HEK293T (cell line): Measurements from ENCODE around the gene BCAR3.

ENCODE experiments used
- ARNT ChIP-seq: fragments of 450-650 bp; IDR thresholded peaks from 2 replicates; pipeline ENCODE4 v1.6.1; 2017; ENCODE audit warnings: mild to moderate bottlenecking
- FOXA1 ChIP-seq: fragments of 450-650 bp; IDR thresholded peaks from 2 replicates; pipeline ENCODE4 v1.6.1; 2016; ENCODE audit warnings: mild to moderate bottlenecking
- FOXK2 ChIP-seq: fragments of 450-650 bp; IDR thresholded peaks from 2 replicates; pipeline ENCODE4 v1.6.1; 2016; ENCODE audit warnings: mild to moderate bottlenecking
- FOXM1 ChIP-seq: fragments of 450-650 bp; IDR thresholded peaks from 2 replicates; pipeline ENCODE4 v1.6.1; 2017; ENCODE audit warnings: mild to moderate bottlenecking, borderline replicate concordance
- HDGF ChIP-seq: fragments of 450-650 bp; IDR thresholded peaks from 2 replicates; pipeline ENCODE4 v1.6.1; 2017; ENCODE audit warnings: antibody characterized with exemption, borderline replicate concordance
- PKNOX1 ChIP-seq: fragments of 450-650 bp; IDR thresholded peaks from 2 replicates; pipeline ENCODE4 v1.6.1; 2016
- ZNF384 ChIP-seq: fragments of 450-650 bp; IDR thresholded peaks from 2 replicates; pipeline ENCODE4 v1.6.1; 2016

- TF ChIP-seq ZNF384 = no peak
- TF ChIP-seq PKNOX1 = no peak
- TF ChIP-seq FOXA1 = no peak
- TF ChIP-seq FOXM1 = no peak
- no peak for TF ChIP-seq ARNT
- no peak for TF ChIP-seq FOXK2
- no peak for TF ChIP-seq HDGF
Observed at GRCh38 chr1:93702111-93702827, 20.6 kb upstream of the BCAR3 start.
